GM12872 (cell line): Measurements from ENCODE around the gene DDX39A.

Source experiments
- TF ChIP-seq, protein P1 (sequence below): IDR thresholded peaks from 3 replicates; pipeline ENCODE4 v1.5.1; 2011; ENCODE audit warnings: low read depth, mild to moderate bottlenecking, low read length, moderate library complexity; ENCODE audit not compliant: insufficient read depth

Gene DDX39A

DNA sequence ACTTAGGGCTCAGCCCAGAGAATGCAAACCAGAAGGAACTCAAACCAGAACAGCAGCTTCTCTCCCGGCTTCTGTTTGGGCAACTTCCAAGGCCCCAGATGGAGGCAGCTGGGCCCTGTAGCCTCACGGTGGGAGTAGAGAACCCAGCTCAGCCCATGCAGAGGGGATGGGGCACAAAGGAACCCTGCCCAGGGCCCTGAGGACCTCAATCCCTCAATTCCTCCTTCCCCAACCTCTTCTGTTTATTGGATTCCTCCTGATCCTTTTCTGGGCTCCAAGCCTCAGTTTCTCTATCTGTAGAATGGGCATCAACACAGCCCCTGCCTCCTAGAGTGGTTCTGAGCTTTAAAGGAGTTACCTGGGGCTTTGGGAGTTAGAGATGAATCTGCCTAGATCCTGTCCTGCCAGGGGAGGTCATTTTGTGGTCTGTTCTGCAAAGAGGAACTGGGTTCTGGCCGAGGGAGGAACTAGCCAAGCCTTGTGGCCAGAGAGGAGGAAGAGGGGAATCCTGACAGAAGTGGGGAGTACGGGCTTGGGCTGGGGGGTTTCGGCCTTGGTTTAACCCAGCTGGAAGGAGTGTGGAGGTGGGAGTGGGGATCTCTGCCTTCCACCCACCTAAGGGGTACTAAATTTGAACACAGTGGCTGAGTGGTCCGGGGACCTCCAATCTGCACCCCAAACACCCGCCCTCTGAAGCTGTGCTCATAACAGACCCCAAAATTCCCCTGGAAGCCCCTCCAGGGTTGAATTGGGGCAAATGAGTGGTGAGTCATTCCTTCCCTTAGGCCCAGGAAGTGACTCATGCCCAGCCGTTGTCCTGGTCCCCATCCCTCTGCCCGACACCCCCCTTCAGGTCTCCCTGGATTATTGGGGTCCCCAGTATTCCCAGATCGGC lies 35.2 kb downstream of the DDX39A start:
- TF ChIP-seq, protein P1, sequence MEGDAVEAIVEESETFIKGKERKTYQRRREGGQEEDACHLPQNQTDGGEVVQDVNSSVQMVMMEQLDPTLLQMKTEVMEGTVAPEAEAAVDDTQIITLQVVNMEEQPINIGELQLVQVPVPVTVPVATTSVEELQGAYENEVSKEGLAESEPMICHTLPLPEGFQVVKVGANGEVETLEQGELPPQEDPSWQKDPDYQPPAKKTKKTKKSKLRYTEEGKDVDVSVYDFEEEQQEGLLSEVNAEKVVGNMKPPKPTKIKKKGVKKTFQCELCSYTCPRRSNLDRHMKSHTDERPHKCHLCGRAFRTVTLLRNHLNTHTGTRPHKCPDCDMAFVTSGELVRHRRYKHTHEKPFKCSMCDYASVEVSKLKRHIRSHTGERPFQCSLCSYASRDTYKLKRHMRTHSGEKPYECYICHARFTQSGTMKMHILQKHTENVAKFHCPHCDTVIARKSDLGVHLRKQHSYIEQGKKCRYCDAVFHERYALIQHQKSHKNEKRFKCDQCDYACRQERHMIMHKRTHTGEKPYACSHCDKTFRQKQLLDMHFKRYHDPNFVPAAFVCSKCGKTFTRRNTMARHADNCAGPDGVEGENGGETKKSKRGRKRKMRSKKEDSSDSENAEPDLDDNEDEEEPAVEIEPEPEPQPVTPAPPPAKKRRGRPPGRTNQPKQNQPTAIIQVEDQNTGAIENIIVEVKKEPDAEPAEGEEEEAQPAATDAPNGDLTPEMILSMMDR: no peak

DNA sequence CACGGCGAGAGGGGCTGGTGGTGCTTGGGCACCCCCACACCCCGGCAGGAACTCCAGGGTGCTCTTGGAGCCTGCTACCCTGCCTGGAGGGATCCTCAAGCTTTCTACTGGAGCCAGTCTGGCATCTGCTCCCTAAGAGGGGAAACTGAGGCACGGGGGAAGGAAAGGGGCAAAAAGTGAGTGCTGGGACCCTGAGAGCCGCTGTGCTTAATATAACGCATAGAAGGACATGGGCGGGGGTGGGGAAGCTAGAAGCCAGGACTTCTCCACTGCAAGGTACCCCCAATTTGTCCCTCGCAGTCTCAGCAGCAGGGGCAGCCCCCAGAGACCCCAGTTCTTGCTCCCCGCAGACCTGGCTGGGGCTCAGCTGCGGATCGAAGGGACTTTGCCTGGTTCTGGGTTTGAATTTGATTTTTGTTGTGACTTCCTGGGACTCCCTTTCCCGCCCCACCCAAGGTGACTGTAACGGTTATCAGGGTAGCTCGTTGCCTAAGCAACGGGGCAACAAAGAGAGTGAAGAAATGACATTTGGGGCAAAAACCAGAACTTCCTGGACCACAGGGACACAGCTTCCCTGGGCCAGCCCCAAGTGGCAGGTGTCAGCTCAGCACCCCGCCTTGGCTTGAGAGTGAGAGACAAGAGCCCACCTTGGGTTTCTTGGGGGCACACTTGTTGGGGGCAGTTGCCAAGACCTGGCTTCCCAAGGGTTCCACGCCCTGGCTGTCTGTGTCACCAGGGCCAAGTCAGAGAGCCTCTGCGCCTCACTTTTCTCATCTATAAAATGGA lies 37.3 kb downstream of the DDX39A start:
- TF ChIP-seq, protein P1: peak; percentile 25; the same call in 1 of the 3 replicates

DNA sequence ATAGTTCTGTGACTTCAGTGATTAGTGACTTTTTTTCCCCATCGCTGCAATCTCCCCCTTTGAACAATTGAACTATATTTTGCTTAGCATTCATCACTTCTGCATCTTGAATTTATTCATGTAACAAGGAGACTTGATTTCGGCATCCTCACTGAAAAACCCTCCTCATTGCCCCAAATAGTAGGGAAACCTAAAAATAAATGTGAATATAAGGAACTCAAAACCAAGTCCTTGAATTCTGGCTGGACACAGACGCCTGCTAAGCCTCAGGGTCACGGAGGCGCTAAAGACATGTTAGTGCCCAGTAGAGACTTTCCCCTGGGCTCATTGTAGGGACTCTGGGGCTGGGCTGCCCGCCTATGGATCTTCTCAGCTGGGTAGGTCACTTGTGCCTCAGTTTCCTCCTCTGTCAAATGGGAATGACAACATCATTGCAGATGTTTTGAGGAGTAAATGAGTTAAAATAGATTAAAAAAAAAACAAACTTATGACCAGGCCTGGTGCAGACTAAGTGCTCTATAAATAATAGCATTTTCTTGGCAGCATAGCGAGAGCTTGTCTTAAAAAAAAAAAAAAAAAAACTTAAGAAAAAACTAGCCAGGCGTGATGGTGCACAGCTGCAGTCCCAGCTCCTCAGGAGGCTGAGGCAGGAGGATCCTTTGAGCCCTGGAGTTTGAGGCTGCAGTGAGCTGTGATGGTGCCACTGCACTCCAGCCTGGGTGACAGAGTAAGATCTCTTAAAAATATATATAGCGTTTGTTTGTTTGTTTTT lies 39.7 kb downstream of the DDX39A start:
- TF ChIP-seq, protein P1: no peak

DNA sequence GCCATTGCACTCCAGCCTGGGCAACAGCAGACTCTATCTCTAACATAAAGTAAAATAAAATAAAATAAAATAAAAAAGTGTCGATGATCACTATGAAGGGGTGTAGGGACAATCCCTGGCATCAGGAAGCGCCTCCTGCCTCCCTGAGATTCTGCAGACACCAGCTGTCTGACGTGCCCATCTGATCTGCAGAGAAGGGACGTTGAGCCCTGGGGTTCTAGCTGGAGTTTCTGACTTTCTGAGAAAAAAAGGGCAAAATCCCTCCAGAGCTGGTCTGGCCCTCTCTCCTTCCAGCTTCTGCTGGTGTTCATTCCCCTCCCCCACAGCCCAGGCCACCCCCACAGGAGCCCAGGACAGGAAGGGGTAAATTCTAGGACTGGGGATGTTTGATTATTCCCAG lies 40.3 kb downstream of the DDX39A start:
- TF ChIP-seq, protein P1: no peak

DNA sequence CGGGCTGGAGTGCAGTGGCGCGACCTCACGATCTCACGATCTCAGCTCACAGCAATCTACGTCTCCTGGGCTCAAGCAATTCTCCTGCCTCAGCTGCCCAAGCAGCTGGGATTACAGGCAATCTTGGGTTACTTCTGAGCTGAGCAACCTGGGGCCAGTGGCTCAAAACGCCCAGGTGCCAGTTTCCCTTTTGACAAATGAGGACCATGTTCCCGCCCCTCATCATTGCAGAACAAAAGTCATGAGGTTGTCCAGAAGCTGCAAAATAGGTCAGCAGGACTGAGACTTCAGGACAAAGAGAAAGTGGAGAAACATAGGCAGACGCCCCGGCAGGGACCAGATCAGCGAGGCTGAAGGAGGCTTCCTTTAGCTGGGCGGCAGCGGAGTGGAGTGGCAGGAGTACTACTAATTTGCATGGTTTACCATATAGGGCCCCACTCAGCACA lies 41.2 kb downstream of the DDX39A start:
- TF ChIP-seq, protein P1: no peak

DNA sequence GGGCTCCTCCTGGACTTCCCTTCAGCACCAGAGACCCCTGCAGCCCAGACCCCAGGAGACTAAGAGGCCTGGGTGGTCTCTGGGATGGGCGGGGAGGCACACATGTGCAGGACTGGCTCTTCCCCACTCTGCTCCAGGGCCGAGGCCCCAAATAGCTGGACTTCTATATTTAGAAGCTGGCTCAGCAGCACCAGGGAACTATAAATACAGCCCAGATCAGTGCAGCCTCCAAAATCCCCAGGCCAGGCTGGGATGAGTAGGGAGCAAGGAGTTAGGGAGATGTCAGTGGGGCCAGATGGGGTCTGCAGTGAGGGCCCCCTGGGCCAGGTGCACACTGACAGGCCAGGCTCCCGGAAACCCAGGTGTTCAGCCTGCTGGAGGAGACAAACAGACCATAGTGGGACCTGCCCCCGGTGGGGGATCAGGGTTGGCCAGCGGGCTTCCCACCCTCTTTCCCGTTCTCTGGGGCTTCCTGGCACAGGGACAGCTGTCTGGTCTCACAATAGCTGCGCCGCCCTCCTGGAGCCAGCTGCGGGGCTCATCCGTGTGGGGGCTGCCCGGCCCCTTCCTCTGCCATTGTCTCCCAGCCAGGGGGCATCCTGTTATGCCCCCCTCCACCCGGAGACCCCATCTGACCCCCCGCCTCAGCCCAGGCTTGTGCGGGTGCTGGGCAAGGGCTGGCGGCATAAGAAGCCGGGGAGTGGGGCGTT lies 43.4 kb downstream of the DDX39A start:
- TF ChIP-seq, protein P1: no peak
